D341Med (cell line): ENCODE measurements around the gene CD1E.
"Not testable (repeated sequence)": the region's sequence is repeated elsewhere in the genome, so short reads cannot be mapped to it uniquely, and the experiment has no call there.

Source experiments
- DNase-seq: peaks from one replicate; pipeline ENCODE4 v3.0.0; 2012; ENCODE audit warnings: low spot score

Gene CD1E

DNA sequence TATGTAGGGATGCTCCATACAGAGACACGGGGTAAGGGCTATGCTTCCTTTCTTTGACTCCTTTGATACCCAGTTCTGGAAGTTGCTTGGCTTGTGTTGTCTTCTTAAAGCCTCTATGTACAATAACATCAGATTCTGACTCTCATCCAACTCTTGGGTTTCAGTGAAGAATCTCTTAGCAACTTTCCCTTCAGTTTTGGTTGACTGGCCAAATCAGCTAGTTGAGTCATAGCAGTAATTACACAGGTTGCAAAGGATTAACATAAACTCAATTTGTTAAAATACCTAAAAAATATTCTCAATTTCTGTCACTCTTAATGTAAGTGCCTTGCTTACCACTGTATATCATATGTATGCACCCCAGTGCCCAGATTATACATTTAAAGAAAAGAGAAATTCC lies 9.2 kb downstream of the CD1E start:
- no peak for DNase-seq

- no peak for DNase-seq
Observed at GRCh38 chr1:158366783-158367182, 13.1 kb downstream of the CD1E start.

DNA sequence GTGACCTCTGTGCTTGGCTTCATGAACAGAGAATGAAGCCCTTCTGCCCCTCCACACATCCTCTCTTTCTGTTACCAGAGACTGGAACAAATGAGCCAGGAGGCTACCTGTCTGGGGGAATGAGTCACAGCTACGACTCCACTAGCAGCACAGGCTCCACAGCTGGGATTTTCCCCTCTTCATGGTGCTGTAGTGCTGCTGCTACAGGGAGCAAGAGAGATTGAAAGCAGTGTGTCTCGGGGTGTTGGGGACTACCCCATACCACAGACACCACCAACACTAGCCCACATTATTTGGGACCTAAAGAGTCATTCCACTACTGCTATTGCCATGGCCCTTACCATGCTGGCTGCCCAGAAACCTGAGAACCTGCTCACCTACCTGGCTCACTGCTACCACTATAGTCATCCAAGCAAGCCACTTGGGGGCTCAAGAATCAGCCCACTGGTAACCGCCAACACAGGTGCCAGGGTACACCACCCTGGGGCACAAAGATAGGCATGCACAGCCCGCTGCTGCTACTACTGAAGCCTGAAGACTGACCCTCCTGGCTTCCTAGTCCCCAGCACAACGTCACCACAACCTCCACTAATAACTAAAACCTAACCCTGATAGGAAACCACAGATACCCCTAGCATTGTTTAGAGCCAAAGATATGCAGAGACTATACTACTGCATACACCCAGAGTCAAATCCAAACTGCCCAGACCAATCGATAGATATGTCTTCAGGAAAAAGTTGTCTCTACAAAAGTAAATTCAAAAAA lies 17.7 kb downstream of the CD1E start:
- DNase-seq, result no peak

- not testable (repeated sequence) for DNase-seq
Observed at GRCh38 chr1:158374101-158374500, 20.4 kb downstream of the CD1E start.

GRCh38 chr1:158374860-158375259 lies 21.2 kb downstream of the CD1E start:
- DNase-seq, result no peak

GRCh38 chr1:158390331-158390730 lies 36.6 kb downstream of the CD1E start:
- DNase-seq, result no peak

GRCh38 chr1:158391099-158391498 lies 37.4 kb downstream of the CD1E start:
- no peak for DNase-seq

GRCh38 chr1:158393476-158393875 lies 39.8 kb downstream of the CD1E start:
- no peak for DNase-seq

DNA sequence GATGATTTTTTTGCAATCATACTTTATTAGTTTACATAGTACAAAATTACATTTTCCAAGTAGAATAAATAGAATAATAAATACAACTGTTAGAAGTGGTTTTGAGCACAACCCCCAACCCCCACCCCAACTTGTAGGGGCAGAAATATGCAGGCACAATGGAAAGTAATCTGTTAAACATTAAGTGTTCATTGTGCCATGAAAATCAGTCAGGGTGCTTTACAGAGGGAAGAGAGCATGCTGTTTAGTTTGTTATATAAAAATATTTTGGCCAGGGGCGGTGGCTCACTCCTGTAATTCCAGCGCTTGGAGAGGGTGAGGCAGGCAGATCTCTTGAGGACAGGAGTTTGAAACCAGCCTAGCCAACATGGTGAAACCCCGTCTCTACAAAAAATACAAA lies 43.0 kb downstream of the CD1E start:
- no peak for DNase-seq

GRCh38 chr1:158398818-158399514 lies 45.3 kb downstream of the CD1E start, which contains the start of gene OR10T2:
Gene OR10T2 (minus strand): TSS chr1:158399466. CDS start chr1:158399466, 0 bp downstream.
- DNase-seq, result no peak

DNA sequence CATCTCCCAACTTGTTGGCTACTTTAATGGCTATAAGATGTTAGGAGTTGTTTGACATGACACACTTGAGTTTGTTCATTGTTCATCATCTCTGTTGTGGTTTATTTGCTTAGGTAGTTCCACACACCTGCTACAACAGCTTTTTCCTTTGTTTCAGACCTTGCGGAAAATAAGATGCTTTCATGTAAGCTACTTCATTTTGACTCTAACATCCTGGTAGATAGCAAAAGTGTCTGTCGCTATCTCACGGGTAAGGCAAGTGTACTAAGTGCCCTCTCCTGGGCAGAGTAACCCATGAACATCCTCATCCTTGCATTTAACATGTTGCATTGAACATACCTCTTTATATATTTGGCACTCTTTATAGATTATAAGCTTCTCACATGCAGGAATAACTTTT lies 47.2 kb downstream of the CD1E start:
- no peak for DNase-seq

DNA sequence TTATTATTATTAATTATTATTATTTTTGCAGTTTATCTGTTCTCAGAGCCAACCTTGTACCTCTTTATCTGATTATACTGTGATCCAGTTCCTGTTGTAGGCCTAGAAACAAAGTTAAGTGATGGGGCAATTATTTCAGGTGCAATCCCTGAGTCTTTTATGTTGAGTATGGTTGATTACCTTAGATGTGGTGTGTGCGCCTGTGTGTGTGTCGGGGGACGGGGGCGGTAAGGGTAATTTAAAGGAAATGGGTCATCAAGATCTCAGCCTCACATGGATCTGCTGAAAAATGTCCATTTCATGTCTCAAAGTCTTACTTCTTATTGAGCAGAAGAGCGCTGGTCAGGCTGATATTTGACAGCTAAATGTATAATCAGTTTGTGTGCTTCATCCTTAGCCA lies 53.4 kb downstream of the CD1E start:
- no peak for DNase-seq
